ENCODE results near the gene TSHZ1.

TSHZ1 gene

GRCh38 chr18:75247611-75248421 lies 37.2 kb downstream of the TSHZ1 start:
- no peak for DNase-seq (ENCODE audit: low read depth in 3 of 3, low spot score in 1 of 3)

- no peak for DNase-seq (ENCODE audit: low read depth in 3 of 3, low spot score in 1 of 3)
Observed at GRCh38 chr18:75248426-75249174, 38.0 kb downstream of the TSHZ1 start.

- DNase-seq (ENCODE audit: low read depth in 3 of 3, low spot score in 1 of 3): no peak
Observed at GRCh38 chr18:75249175-75249518, 38.5 kb downstream of the TSHZ1 start.

- no peak for DNase-seq (ENCODE audit: low read depth in 3 of 3, low spot score in 1 of 3)
Observed at GRCh38 chr18:75249672-75250470, 39.3 kb downstream of the TSHZ1 start.

- DNase-seq (ENCODE audit: low read depth in 3 of 3, low spot score in 1 of 3): no peak
Observed at GRCh38 chr18:75250471-75250821, 39.8 kb downstream of the TSHZ1 start.

- DNase-seq (ENCODE audit: low read depth in 3 of 3, low spot score in 1 of 3): no peak
Observed at GRCh38 chr18:75251466-75251865, 40.9 kb downstream of the TSHZ1 start.

- DNase-seq (ENCODE audit: low read depth in 3 of 3, low spot score in 1 of 3): no peak
Observed at GRCh38 chr18:75252136-75252535, 41.5 kb downstream of the TSHZ1 start.

- no peak for DNase-seq (ENCODE audit: low read depth in 3 of 3, low spot score in 1 of 3)
Observed at GRCh38 chr18:75253043-75253442, 42.4 kb downstream of the TSHZ1 start.

GRCh38 chr18:75253784-75254183 lies 43.2 kb downstream of the TSHZ1 start:
- DNase-seq (ENCODE audit: low read depth in 3 of 3, low spot score in 1 of 3): no peak

GRCh38 chr18:75255094-75255493 lies 44.5 kb downstream of the TSHZ1 start:
- DNase-seq (ENCODE audit: low read depth in 3 of 3, low spot score in 1 of 3): no peak

GRCh38 chr18:75256376-75256775 lies 45.8 kb downstream of the TSHZ1 start:
- no peak for DNase-seq (ENCODE audit: low read depth in 3 of 3, low spot score in 1 of 3)

- DNase-seq (ENCODE audit: low read depth in 3 of 3, low spot score in 1 of 3): no peak
Observed at GRCh38 chr18:75257605-75258004, 47.0 kb downstream of the TSHZ1 start.

- DNase-seq (ENCODE audit: low read depth in 3 of 3, low spot score in 1 of 3): no peak
Observed at GRCh38 chr18:75261430-75262223, 51.0 kb downstream of the TSHZ1 start.

- no peak for DNase-seq (ENCODE audit: low read depth in 3 of 3, low spot score in 1 of 3)
Observed at GRCh38 chr18:75262511-75262910, 51.9 kb downstream of the TSHZ1 start.

GRCh38 chr18:75264195-75264594 lies 53.6 kb downstream of the TSHZ1 start:
- no peak for DNase-seq (ENCODE audit: low read depth in 3 of 3, low spot score in 1 of 3)

GRCh38 chr18:75264926-75265597 lies 54.5 kb downstream of the TSHZ1 start:
- DNase-seq (ENCODE audit: low read depth in 3 of 3, low spot score in 1 of 3): no peak

GRCh38 chr18:75265872-75266271 lies 55.3 kb downstream of the TSHZ1 start:
- DNase-seq (ENCODE audit: low read depth in 3 of 3, low spot score in 1 of 3): no peak

- no peak for DNase-seq (ENCODE audit: low read depth in 3 of 3, low spot score in 1 of 3)
Observed at GRCh38 chr18:75267643-75268363, 57.2 kb downstream of the TSHZ1 start.

- DNase-seq (ENCODE audit: low read depth in 3 of 3, low spot score in 1 of 3): no peak
Observed at GRCh38 chr18:75268364-75268646, 57.7 kb downstream of the TSHZ1 start.

GRCh38 chr18:75269124-75269680 lies 58.6 kb downstream of the TSHZ1 start:
- no peak for DNase-seq (ENCODE audit: low read depth in 3 of 3, low spot score in 1 of 3)

Data from stimulated activated CD4-positive, alpha-beta T cell treated with anti-CD3 and anti-CD28 coated beads, TNF-alpha, amount 100 ng/mL, for 1 hour (primary cell).